ENCODE results near the gene ADAM12. TPM values are rescaled to one million over a fixed set of nuclear protein-coding genes. Genes with fewer than 3 reads are reported as not detected.

Gene ADAM12
- total and polyA plus RNA-seq, 2 experiments from 2014 or later: 0.13 to 0.87 TPM

DNA sequence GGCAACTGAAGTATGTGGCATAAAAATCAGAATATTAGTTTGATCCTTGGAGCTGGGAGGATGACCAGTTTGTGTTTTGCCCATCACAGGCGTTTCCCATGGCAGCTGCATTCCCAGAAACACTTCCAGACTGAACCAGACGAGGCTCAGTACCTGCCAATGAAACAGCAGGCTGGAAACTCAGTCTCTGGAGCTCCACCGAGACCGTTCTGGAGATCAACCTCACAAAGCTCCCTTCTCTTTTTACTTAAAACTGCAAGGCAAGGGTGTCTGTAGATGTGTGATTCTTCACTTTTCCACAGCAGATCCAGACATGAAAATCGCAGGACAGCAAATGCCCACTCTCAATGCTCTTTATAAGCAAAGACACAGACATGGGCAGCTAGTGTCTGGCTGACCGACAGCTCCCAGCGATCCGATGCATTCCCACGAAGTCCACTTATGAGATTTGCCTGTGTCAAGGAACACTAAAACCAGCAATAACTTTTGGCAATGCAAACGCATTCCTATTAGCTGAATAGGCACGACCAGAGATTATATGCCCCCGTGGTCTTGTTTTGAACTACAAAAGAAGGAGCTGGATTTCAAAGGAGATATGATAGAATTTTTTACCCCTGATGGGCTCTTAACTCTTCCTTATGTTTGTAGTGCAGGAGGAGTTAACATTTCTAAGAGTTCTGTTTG lies 72.6 kb downstream of the ADAM12 start:
- DNase-seq (ENCODE audit: low spot score) (no peak), ATAC-seq (no peak)
- Histone ChIP-seq H3K36me3 (ENCODE audit: insufficient read depth) (no peaks in the 10 kb centered on the region), H3K4me1 (ENCODE audit: insufficient read depth) (no peaks in the 10 kb centered on the region), H3K79me2 (replicated peaks; ENCODE audit: insufficient read depth) (no peaks in the 10 kb centered on the region), H4K20me1 (replicated peaks; ENCODE audit: insufficient read depth) (no peaks in the 10 kb centered on the region), H3K4me2 (no peak overlapping the region), H2AFZ (no peak overlapping the region), H3F3A (replicated peaks; ENCODE audit: low read depth) (no peaks in the 10 kb centered on the region), H3K4me3 (no peak overlapping the region), H3K27ac (ENCODE audit: low read depth) (no peak overlapping the region), H3K9me2 (ENCODE audit: insufficient read depth) (peaks cover 15% of the 10 kb centered on the region; the same call in 1 of the 2 replicates), H3K27me3 (ENCODE audit: insufficient read depth) (no peaks in the 10 kb centered on the region)
- Mint-ChIP-seq H3K9me3 (no peaks in the 10 kb centered on the region), H3K27ac (no peak overlapping the region), H3K27me3 (ENCODE audit: insufficient read depth, low read depth, poor library complexity) (no peaks in the 10 kb centered on the region), H3K4me1 (no peaks in the 10 kb centered on the region), H3K36me3 (ENCODE audit: low read depth) (no peaks in the 10 kb centered on the region), H3K4me3 (no peak overlapping the region)
- TF ChIP-seq ETS1 (IDR thresholded peaks at IDR 0.05) (no peak), ZNF462 (CRISPR knock-in tag; IDR thresholded peaks at IDR 0.05) (no peak), ZNF114 (CRISPR knock-in tag; IDR thresholded peaks at IDR 0.05) (no peak), STAT1 (IDR thresholded peaks at IDR 0.05; ENCODE audit: unreplicated experiment) (no peak), CREB1 (CRISPR knock-in tag; IDR thresholded peaks at IDR 0.05; ENCODE audit: low read depth) (no peak), POLR2AphosphoS5 (IDR thresholded peaks at IDR 0.05; ENCODE audit: low read depth) (no peak), EZH2 (IDR thresholded peaks at IDR 0.05; ENCODE audit: low read depth, unreplicated experiment) (no peak), NANOG (IDR thresholded peaks at IDR 0.05; ENCODE audit: borderline replicate concordance) (no peak), EZH2phosphoT487 (IDR thresholded peaks at IDR 0.05; ENCODE audit: unreplicated experiment) (no peak), JUNB (IDR thresholded peaks at IDR 0.05; ENCODE audit: unreplicated experiment) (no peak), ZNF331 (CRISPR knock-in tag; IDR thresholded peaks at IDR 0.05; ENCODE audit: low read depth) (no peak)
- TF ChIP-seq, protein P1, sequence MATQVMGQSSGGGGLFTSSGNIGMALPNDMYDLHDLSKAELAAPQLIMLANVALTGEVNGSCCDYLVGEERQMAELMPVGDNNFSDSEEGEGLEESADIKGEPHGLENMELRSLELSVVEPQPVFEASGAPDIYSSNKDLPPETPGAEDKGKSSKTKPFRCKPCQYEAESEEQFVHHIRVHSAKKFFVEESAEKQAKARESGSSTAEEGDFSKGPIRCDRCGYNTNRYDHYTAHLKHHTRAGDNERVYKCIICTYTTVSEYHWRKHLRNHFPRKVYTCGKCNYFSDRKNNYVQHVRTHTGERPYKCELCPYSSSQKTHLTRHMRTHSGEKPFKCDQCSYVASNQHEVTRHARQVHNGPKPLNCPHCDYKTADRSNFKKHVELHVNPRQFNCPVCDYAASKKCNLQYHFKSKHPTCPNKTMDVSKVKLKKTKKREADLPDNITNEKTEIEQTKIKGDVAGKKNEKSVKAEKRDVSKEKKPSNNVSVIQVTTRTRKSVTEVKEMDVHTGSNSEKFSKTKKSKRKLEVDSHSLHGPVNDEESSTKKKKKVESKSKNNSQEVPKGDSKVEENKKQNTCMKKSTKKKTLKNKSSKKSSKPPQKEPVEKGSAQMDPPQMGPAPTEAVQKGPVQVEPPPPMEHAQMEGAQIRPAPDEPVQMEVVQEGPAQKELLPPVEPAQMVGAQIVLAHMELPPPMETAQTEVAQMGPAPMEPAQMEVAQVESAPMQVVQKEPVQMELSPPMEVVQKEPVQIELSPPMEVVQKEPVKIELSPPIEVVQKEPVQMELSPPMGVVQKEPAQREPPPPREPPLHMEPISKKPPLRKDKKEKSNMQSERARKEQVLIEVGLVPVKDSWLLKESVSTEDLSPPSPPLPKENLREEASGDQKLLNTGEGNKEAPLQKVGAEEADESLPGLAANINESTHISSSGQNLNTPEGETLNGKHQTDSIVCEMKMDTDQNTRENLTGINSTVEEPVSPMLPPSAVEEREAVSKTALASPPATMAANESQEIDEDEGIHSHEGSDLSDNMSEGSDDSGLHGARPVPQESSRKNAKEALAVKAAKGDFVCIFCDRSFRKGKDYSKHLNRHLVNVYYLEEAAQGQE (IDR thresholded peaks at IDR 0.05; ENCODE audit: unreplicated experiment): no peak
- TF ChIP-seq, protein P2, sequence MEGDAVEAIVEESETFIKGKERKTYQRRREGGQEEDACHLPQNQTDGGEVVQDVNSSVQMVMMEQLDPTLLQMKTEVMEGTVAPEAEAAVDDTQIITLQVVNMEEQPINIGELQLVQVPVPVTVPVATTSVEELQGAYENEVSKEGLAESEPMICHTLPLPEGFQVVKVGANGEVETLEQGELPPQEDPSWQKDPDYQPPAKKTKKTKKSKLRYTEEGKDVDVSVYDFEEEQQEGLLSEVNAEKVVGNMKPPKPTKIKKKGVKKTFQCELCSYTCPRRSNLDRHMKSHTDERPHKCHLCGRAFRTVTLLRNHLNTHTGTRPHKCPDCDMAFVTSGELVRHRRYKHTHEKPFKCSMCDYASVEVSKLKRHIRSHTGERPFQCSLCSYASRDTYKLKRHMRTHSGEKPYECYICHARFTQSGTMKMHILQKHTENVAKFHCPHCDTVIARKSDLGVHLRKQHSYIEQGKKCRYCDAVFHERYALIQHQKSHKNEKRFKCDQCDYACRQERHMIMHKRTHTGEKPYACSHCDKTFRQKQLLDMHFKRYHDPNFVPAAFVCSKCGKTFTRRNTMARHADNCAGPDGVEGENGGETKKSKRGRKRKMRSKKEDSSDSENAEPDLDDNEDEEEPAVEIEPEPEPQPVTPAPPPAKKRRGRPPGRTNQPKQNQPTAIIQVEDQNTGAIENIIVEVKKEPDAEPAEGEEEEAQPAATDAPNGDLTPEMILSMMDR (conservative IDR thresholded peaks at IDR 0.05; ENCODE audit: low read depth in 2 of 2): no peak
